GM12878 (cell line): Measurements from ENCODE around the gene PARD6A. TPM values are rescaled to one million over a fixed set of nuclear protein-coding genes. Genes with fewer than 3 reads are reported as not detected.

Experiments
- CBX3 ChIP-seq: fragments of 200-600 bp; sonication (generic); IDR thresholded peaks from 2 replicates; pipeline ENCODE4 v1.6.1; 2016; ENCODE audit warnings: low read depth, borderline replicate concordance
- CTCF ChIP-seq, 3 experiments: IDR thresholded peaks in 2 of 3; conservative IDR thresholded peaks in 1 of 3; 2 replicates each; pipeline ENCODE4 v1.5.1; 2011; ENCODE audit warnings: low read depth in 3 of 3, low read length in 3 of 3, mild to moderate bottlenecking in 3 of 3, control low read depth in 2 of 3, moderate library complexity in 2 of 3, inconsistent platforms in 1 of 3, mixed read lengths in 1 of 3; ENCODE audit not compliant: control insufficient read depth in 2 of 3, insufficient read depth in 1 of 3; ENCODE audit errors: extremely low read depth in 1 of 3
- IKZF1 ChIP-seq: fragments of 450-650 bp; conservative IDR thresholded peaks from 2 replicates; pipeline ENCODE4 v1.6.1; 2017; ENCODE audit warnings: antibody characterized with exemption, mild to moderate bottlenecking
- KDM1A ChIP-seq: fragments of 200-600 bp; sonication (generic); IDR thresholded peaks from 2 replicates; pipeline ENCODE4 v1.6.1; 2016; ENCODE audit warnings: borderline replicate concordance
- KLF5 ChIP-seq: fragments of 450-650 bp; IDR thresholded peaks from 2 replicates; pipeline ENCODE4 v1.6.1; 2014; ENCODE audit warnings: mild to moderate bottlenecking; ENCODE audit not compliant: partially characterized antibody
- NBN ChIP-seq: fragments of 450-650 bp; IDR thresholded peaks from 2 replicates; pipeline ENCODE4 v1.6.1; 2016
- NFYA ChIP-seq: IDR thresholded peaks from 2 replicates; pipeline ENCODE4 v1.6.1; 2011; ENCODE audit warnings: low read depth, mild to moderate bottlenecking, low read length, improper control_type of control experiment, borderline replicate concordance
- NRF1 ChIP-seq: conservative IDR thresholded peaks from 2 replicates; pipeline ENCODE4 v1.6.1; 2011; ENCODE audit warnings: mild to moderate bottlenecking, low read depth, low read length, improper control_type of control experiment
- POLR2A ChIP-seq: IDR thresholded peaks from 2 replicates; pipeline ENCODE4 v1.6.1; 2011; ENCODE audit warnings: low read depth, mild to moderate bottlenecking, low read length
- RAD21 ChIP-seq: IDR thresholded peaks from 2 replicates; pipeline ENCODE4 v1.6.1; 2011; ENCODE audit warnings: mild to moderate bottlenecking, low read depth, low read length, moderate library complexity; ENCODE audit not compliant: insufficient read depth
- RUNX3 ChIP-seq: IDR thresholded peaks from 2 replicates; pipeline ENCODE4 v1.6.1; 2012; ENCODE audit warnings: low read length, inconsistent platforms
- YY1 ChIP-seq: IDR thresholded peaks from 2 replicates; pipeline ENCODE4 v1.6.1; 2011; ENCODE audit warnings: low read depth, mild to moderate bottlenecking, low read length
- ZNF384 ChIP-seq: IDR thresholded peaks from 2 replicates; pipeline ENCODE4 v1.6.1; 2012; ENCODE audit warnings: low read depth, mild to moderate bottlenecking, low read length, improper control_type of control experiment, borderline replicate concordance
- ZSCAN29 ChIP-seq: fragments of 450-650 bp; IDR thresholded peaks from 2 replicates; pipeline ENCODE4 v1.6.1; 2017; ENCODE audit warnings: mild to moderate bottlenecking, moderate library complexity
- polyA plus RNA-seq, 11 experiments: library from polyadenylated mRNA; depleted of rRNA in 4 of 11; unstranded in 6 of 11; stranded (reverse) in 5 of 11; fragments of >200 nt; fragmentation: Nextera tagmentation in 4 of 11; fragmentation: Illumina TruSeq in 1 of 11; extraction: Ambion mirVana in 4 of 11; extraction: Trizol in 1 of 11; gene quantifications; 1 replicate in 1 of 11; 2 replicates in 10 of 11; pipeline versions ENCODE4 v1.2.1 to v1.2.3, GENCODE V29; 2011 to 2016; ENCODE audit warnings: inconsistent platforms in 2 of 11, missing spikeins in 2 of 11, low read depth in 1 of 11
- total RNA-seq, 4 experiments: library from RNA; depleted of rRNA in 3 of 4; stranded (reverse); fragments of >200 nt in 3 of 4; fragmentation: Illumina TruSeq in 1 of 4; extraction: Trizol in 1 of 4; gene quantifications; 2 replicates each; pipeline versions ENCODE4 v1.2.1 to v1.2.3, GENCODE V29; 2013 to 2021

Gene PARD6A
- total and polyA plus RNA-seq, 10 of the 15 experiments (the other 5 are each of a cell fraction or from before 2014, with no cell fraction given), result 0.42 to 10.1 (median 4.4) TPM

- TF ChIP-seq ZSCAN29, result no peak
- no peak for TF ChIP-seq POLR2A
- no peak for TF ChIP-seq NRF1
- TF ChIP-seq NFYA, result no peak
- peak; percentile 83 to 94 (median 88) for TF ChIP-seq CTCF (IDR thresholded peaks at IDR 0.05 in 2 of 3, conservative IDR thresholded peaks at IDR 0.05 in 1 of 3; ENCODE audit: control insufficient read depth in 2 of 3, extremely low read depth in 1 of 3, insufficient read depth in 1 of 3, low read depth in 3 of 3, low read length in 3 of 3)
- 0 out of 2 replicates have a peak, but pooled peaks have one; percentile 21 for TF ChIP-seq NBN
- TF ChIP-seq RUNX3, result peak; percentile 54
- TF ChIP-seq RAD21, result peak; percentile 94
- no peak for TF ChIP-seq CBX3
- TF ChIP-seq YY1, result peak; percentile 46; the same call in 1 of the 2 replicates
- TF ChIP-seq KDM1A, result no peak
- no peak for TF ChIP-seq ZNF384
- TF ChIP-seq KLF5, result no peak
- TF ChIP-seq IKZF1, result no peak; the same call in 1 of the 2 replicates
Measured at GRCh38 chr16:67672739-67673662, 12.2 kb downstream of the PARD6A start (continued).
